Measurements from ENCODE around the gene MOB3C.

Gene MOB3C

DNA sequence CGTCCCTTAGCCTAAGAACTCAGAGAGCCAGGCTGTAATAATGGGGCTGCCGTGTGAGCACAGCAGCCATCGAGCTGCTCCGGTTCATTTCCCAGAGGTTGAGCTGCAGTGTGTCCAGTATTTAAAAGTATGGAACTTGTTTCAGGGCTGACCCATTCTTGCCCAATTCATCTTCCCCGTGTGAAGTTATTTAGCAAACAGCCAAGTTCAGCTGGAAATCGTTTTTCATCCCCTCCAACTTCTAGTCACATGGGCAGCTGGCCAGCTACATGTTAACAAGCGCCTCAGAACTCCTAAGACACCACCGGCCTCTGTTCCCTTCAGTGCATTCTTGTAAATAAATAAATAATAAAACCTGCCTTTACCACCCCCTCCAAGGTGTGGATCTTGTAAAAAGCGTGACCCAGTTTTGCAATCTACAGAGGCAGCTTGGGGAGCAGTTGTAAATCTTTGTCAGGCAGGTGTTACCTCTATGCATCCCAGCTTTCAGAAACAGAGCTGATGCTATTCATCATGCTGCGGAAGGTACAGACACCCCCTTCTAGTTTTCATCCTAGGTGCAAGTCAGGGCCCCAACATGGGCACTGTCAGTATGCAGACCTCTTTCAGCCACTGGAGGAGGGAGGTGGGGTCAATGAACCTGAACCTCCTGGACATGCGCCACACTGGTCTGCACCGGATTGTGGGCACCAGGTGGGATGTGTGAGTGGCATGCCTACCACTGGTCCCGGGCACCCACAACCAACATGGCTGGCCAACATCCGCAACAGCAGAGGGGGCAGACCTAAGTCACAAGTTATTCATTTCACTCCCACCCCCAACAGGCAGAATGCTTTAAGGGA, 46.5 kb downstream of the MOB3C start:
- H3K27ac ChIP-seq (ENCODE audit: low read length): no peak overlapping the region
- peaks cover 0 to 8% of the 10 kb centered on the region in 2 donors for H3K4me1 ChIP-seq (ENCODE audit: control insufficient read depth in 1 of 2, insufficient read depth in 2 of 2, low read length in 2 of 2)
- no peaks in the 10 kb centered on the region for H3K9me3 ChIP-seq (ENCODE audit: control insufficient read depth in 1 of 2, low read length in 2 of 2)
- H3K36me3 ChIP-seq (ENCODE audit: control insufficient read depth in 1 of 2, insufficient read depth in 2 of 2, low read length in 2 of 2): peaks cover 12 to 46% of the 10 kb centered on the region in 2 donors
- H3K4me3 ChIP-seq (ENCODE audit: low read depth in 1 of 2, low read length in 2 of 2): no peak overlapping the region
- no peaks in the 10 kb centered on the region for H3K27me3 ChIP-seq (ENCODE audit: low read depth, low read length)

GRCh38 chr1:46569116-46569515, 47.5 kb downstream of the MOB3C start:
- Histone ChIP-seq H3K4me3 (ENCODE audit: low read depth in 1 of 2, low read length in 2 of 2) (no peak overlapping the region), H3K36me3 (ENCODE audit: control insufficient read depth in 1 of 2, insufficient read depth in 2 of 2, low read length in 2 of 2) (peaks cover 17 to 45% of the 10 kb centered on the region in 2 donors), H3K27ac (ENCODE audit: low read length) (no peak overlapping the region), H3K4me1 (ENCODE audit: control insufficient read depth in 1 of 2, insufficient read depth in 2 of 2, low read length in 2 of 2) (peaks cover 0 to 8% of the 10 kb centered on the region in 2 donors), H3K9me3 (ENCODE audit: control insufficient read depth in 1 of 2, low read length in 2 of 2) (no peaks in the 10 kb centered on the region), H3K27me3 (ENCODE audit: low read depth, low read length) (no peaks in the 10 kb centered on the region)

GRCh38 chr1:46568461-46568891, 48.1 kb downstream of the MOB3C start:
- peaks cover 0 to 8% of the 10 kb centered on the region in 2 donors for H3K4me1 ChIP-seq (ENCODE audit: control insufficient read depth in 1 of 2, insufficient read depth in 2 of 2, low read length in 2 of 2)
- no peak overlapping the region for H3K4me3 ChIP-seq (ENCODE audit: low read depth in 1 of 2, low read length in 2 of 2)
- H3K9me3 ChIP-seq (ENCODE audit: control insufficient read depth in 1 of 2, low read length in 2 of 2): no peaks in the 10 kb centered on the region
- H3K27me3 ChIP-seq (ENCODE audit: low read depth, low read length): no peaks in the 10 kb centered on the region
- H3K27ac ChIP-seq (ENCODE audit: low read length): no peak overlapping the region
- peaks cover 17 to 46% of the 10 kb centered on the region in 2 donors for H3K36me3 ChIP-seq (ENCODE audit: control insufficient read depth in 1 of 2, insufficient read depth in 2 of 2, low read length in 2 of 2)

DNA sequence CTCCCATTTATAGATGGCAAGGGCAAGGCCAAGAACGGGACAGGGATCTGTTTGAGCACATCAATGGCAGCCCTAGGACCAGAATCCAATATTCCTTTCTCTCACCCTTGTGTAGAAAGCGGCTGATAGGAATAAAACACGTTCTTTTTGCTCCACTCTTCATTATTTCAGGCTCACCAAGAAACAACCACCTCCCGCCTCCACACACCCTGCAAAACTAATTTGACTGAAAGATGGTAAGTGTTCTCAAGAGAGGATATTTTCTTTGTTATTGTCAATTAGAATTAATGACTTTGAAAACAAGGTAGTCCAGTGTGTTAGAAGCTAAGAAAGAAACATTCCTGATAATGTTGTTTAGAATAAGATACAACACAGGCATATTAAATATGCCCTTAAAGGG, 53.3 kb downstream of the MOB3C start:
- no peak overlapping the region for H3K27ac ChIP-seq (ENCODE audit: low read length)
- H3K4me3 ChIP-seq (ENCODE audit: low read depth in 1 of 2, low read length in 2 of 2): no peak overlapping the region
- H3K36me3 ChIP-seq (ENCODE audit: control insufficient read depth in 1 of 2, insufficient read depth in 2 of 2, low read length in 2 of 2): peaks cover 37 to 86% of the 10 kb centered on the region in 2 donors
- no peaks in the 10 kb centered on the region for H3K4me1 ChIP-seq (ENCODE audit: control insufficient read depth in 1 of 2, insufficient read depth in 2 of 2, low read length in 2 of 2)
- no peaks in the 10 kb centered on the region for H3K27me3 ChIP-seq (ENCODE audit: low read depth, low read length)
- no peaks in the 10 kb centered on the region for H3K9me3 ChIP-seq (ENCODE audit: control insufficient read depth in 1 of 2, low read length in 2 of 2)

DNA sequence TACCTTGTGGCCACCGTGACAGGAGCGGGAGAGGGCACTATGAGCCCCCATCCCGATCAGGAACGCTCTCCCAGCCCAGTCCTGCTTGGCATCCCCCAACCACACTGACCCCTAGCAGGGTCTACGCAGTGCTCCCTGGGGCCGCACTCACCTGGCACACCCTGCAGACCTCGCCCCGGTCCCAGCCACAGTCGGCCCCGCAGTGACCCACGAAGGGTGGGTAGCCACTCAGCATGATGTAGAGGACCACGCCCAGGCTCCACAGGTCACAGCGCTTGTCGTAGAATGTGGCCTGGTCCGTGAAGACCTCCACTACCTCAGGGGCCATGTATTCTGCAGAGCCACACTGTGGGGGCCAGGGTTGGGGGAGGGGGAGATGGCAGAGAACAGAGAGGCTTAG, 54.1 kb downstream of the MOB3C start:
- H3K4me1 ChIP-seq (ENCODE audit: control insufficient read depth in 1 of 2, insufficient read depth in 2 of 2, low read length in 2 of 2): no peaks in the 10 kb centered on the region
- no peak overlapping the region for H3K4me3 ChIP-seq (ENCODE audit: low read depth in 1 of 2, low read length in 2 of 2)
- H3K27ac ChIP-seq (ENCODE audit: low read length): no peak overlapping the region
- no peaks in the 10 kb centered on the region for H3K9me3 ChIP-seq (ENCODE audit: control insufficient read depth in 1 of 2, low read length in 2 of 2)
- peaks cover 42 to 86% of the 10 kb centered on the region in 2 donors for H3K36me3 ChIP-seq (ENCODE audit: control insufficient read depth in 1 of 2, insufficient read depth in 2 of 2, low read length in 2 of 2)
- no peaks in the 10 kb centered on the region for H3K27me3 ChIP-seq (ENCODE audit: low read depth, low read length)

GRCh38 chr1:46558966-46559365, 57.6 kb downstream of the MOB3C start:
- no peak overlapping the region for H3K4me3 ChIP-seq (ENCODE audit: low read depth in 1 of 2, low read length in 2 of 2)
- no peak overlapping the region for H3K27ac ChIP-seq (ENCODE audit: low read length)
- H3K9me3 ChIP-seq (ENCODE audit: control insufficient read depth in 1 of 2, low read length in 2 of 2): no peaks in the 10 kb centered on the region
- H3K36me3 ChIP-seq (ENCODE audit: control insufficient read depth in 1 of 2, insufficient read depth in 2 of 2, low read length in 2 of 2): peaks cover 32 to 59% of the 10 kb centered on the region in 2 donors
- H3K27me3 ChIP-seq (ENCODE audit: low read depth, low read length): no peaks in the 10 kb centered on the region
- no peaks in the 10 kb centered on the region for H3K4me1 ChIP-seq (ENCODE audit: control insufficient read depth in 1 of 2, insufficient read depth in 2 of 2, low read length in 2 of 2)

DNA sequence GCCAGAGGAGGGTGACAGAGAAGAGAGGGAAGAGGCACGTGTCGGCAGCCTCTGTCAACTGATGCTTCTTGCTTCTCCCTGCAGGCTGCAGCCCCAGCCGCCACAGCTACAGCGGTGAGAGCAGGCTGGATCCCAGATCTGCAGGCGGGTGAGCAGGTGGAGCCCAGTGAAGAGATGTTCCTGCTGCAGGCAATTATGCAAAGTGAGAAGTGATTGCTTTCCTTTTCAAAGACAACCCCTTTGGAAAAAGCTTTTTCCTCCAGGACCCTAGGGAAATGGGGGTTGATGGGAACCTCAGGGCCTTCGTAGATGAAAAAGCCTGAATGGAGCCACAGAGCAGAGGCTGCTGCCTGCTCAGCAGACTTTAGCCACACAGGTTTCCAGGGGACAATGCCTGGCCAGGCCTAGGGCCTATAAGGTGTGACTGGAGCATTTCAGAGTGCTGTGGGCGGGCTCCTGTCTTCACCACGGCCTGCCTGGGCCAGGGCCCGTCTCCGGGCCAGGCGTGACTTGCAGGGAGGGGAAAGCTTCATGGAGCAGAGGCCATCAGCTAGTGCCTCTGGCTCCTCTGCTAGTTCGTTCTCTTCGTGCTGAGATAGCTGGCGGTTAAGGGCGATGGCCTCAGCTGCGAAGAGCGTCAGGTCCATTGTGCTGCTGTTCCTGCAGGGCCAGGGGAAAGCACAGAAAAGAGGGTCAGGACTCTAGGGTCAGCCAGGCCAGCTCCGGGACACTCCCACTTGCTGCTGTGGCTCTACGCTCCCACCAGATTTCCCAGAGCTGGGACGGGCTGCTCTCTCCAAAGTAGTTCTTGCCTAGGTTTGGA, 58.3 kb downstream of the MOB3C start:
- H3K9me3 ChIP-seq (ENCODE audit: control insufficient read depth in 1 of 2, low read length in 2 of 2): no peaks in the 10 kb centered on the region
- H3K4me3 ChIP-seq (ENCODE audit: low read depth in 1 of 2, low read length in 2 of 2): no peak overlapping the region
- no peaks in the 10 kb centered on the region for H3K27me3 ChIP-seq (ENCODE audit: low read depth, low read length)
- no peaks in the 10 kb centered on the region for H3K4me1 ChIP-seq (ENCODE audit: control insufficient read depth in 1 of 2, insufficient read depth in 2 of 2, low read length in 2 of 2)
- H3K36me3 ChIP-seq (ENCODE audit: control insufficient read depth in 1 of 2, insufficient read depth in 2 of 2, low read length in 2 of 2): peaks cover 32 to 56% of the 10 kb centered on the region in 2 donors
- H3K27ac ChIP-seq (ENCODE audit: low read length): no peak overlapping the region
